ENCODE measurements around the gene SNRPF.
A peak's percentile ranks its signal among the peaks of the same experiment; 100 is the strongest.
"Not testable (repeated sequence)": the region's sequence is repeated elsewhere in the genome, so short reads cannot be mapped to it uniquely, and the experiment has no call there.

The SNRPF gene

DNA sequence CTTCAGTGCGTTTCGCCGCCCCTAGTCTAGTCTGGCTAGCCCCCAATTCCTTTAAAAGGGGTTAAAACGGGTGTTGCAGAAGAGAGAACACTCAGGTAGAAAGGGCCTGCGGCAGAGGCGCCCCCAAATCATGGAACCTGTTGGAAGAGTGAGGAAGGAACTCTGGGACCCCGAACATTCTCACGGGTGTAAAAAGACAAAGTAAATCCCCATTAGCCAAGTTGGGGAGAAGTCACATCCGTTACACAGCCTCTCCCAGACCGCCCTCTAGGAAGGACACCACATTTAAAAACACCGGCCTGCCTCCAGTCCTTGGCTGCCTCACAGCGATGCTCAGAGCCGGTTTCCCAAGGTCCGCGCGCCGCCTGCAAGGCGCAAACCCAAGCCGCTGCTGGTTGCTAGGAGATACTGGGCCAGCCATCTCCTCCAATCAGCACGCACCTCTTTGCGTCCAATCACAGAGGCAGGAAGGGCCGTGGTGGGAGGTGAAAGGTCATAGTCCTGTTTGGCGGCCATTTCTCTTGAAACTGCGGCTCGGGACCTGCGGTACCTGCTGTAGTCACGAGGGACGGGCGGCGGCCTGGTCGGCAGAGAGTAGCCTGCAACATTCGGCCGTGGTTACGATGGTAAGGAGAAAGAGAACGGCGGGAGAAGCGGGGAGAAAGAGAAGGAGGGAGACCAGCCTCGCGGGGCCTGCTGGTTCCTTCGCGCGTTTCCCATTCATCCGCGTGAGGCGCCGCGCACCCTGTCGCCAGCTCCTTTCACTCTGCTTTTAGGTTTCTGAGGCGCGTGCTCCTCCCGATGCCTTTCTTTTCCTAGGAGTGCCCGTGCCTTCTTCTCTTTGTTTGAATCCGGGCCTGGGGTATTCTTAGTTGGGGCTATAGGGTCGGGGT, at the start of gene SNRPF:
Gene SNRPF, plus strand, starts transcription at position 502 of the 893 bp plus-strand sequence. Its CDS starts 122 bp downstream, at position 624.
- peak; percentile 84 to 93 for DNase-seq (ENCODE audit: low read depth in 1 of 2, low spot score in 1 of 2)

DNA sequence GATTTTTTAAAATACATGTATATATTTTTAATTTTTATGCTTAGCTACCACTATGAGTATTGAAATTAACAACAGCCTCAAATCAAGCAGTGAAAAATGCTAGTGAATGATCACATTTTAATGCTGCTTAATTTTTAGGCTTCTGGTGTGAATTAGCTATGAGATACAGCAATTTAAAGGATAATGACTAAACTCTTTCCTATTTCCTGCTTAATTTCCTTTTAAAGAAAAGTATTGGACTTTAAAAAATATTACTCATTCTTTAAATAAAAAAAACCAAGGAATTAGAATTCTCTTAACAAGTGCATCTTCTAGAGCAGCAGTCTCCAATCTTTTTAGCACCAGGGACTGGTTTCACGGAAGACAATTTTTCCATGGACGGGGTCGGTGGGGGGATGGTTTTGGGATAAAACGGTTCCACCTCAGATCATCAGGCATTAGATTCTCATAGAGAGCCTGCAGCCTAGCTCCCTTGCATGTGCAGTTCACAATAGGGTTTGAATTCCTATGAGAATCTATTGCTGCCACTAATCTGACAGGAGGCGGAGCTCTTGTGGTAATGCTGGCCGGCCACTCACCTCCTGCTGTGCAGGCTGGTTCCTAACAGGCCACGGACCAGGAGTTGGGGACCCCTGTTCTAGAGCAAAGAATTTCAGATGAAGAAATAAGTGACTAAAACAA, 49.6 kb upstream of the SNRPF start:
- no peak for DNase-seq (ENCODE audit: low read depth in 1 of 2, low spot score in 1 of 2)

DNA sequence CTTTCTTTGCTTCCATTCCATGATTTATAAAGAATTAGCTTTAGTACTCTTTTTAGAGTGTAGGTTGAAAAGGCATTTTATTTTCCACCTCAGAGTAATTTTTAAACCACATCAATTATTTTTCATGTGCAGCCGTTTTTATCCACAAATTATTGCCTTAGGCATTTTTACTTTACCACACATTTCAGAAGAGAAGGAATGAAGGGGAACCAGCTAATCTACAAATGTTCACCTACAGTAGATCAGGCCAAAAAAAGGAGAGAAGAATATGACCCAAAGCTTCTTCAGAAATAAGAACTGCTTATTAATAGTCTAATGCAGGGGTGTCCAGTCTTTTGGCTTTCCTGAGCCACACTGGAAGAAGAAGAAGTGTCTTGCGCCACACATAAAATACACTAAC, 48.3 kb upstream of the SNRPF start:
- no peak for DNase-seq (ENCODE audit: low read depth in 1 of 2, low spot score in 1 of 2)

- DNase-seq (ENCODE audit: low read depth in 1 of 2, low spot score in 1 of 2) = not testable (repeated sequence)
Measured at GRCh38 chr12:95812155-95812554, 46.6 kb upstream of the SNRPF start.

GRCh38 chr12:95815632-95816212, 43.0 kb upstream of the SNRPF start:
- no peak for DNase-seq (ENCODE audit: low read depth in 1 of 2, low spot score in 1 of 2)

- DNase-seq (ENCODE audit: low read depth in 1 of 2, low spot score in 1 of 2) = no peak
Measured at GRCh38 chr12:95820096-95820703, 38.6 kb upstream of the SNRPF start.

- DNase-seq (ENCODE audit: low read depth in 1 of 2, low spot score in 1 of 2) = no peak
Measured at GRCh38 chr12:95829395-95829794, 29.4 kb upstream of the SNRPF start.

- DNase-seq (ENCODE audit: low read depth in 1 of 2, low spot score in 1 of 2) = no peak
Measured at GRCh38 chr12:95830335-95831089, 28.2 kb upstream of the SNRPF start.

DNA sequence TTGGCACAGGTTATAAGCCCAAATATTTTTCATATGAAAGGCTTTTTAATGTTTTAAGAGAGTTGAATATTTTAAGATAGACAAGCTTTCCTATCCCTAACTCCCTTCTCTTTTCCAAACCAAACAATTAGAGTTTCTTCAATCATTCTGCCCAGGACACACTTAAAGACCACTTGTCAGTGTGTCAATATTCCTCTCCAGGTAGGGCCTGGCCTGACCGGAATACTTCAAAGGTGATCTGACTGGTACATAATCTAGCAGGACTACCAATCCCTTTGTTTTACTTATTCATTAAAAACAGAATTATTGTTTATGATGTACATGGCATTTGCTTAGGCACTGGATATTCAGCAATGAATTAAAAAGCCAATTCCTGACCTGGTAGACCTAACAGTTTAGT, 24.2 kb upstream of the SNRPF start:
- DNase-seq (ENCODE audit: low read depth in 1 of 2, low spot score in 1 of 2) = no peak

GRCh38 chr12:95836185-95836609, 22.6 kb upstream of the SNRPF start:
- no peak for DNase-seq (ENCODE audit: low read depth in 1 of 2, low spot score in 1 of 2)

GRCh38 chr12:95836630-95837239, 22.0 kb upstream of the SNRPF start:
- no peak for DNase-seq (ENCODE audit: low read depth in 1 of 2, low spot score in 1 of 2)

- no peak for DNase-seq (ENCODE audit: low read depth in 1 of 2, low spot score in 1 of 2)
Measured at GRCh38 chr12:95837240-95838038, 21.3 kb upstream of the SNRPF start.

DNA sequence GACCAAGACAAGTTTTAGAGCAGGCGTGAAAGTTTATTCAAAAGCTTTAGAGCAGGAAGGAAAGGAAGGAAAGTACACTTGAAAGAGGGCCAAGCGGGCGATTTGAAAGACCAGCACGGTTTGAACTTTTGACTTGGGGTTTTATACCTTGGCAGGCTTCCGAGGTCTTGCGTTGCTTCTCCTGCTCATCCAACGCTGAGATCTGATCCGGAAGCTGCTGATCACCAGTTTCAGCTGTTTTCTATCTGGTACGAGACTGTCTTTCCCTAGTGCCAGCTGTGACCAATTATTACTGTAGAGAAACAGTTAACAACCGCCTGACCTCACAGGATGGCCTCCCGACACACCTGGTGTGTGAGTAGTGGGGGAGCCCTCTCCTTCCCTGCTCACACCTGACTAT, 20.6 kb upstream of the SNRPF start:
- no peak for DNase-seq (ENCODE audit: low read depth in 1 of 2, low spot score in 1 of 2)

GRCh38 chr12:95842426-95842825, 16.3 kb upstream of the SNRPF start:
- not testable (repeated sequence) for DNase-seq (ENCODE audit: low read depth in 1 of 2, low spot score in 1 of 2)

GRCh38 chr12:95848575-95849388, 10.0 kb upstream of the SNRPF start:
- no peak for DNase-seq (ENCODE audit: low read depth in 1 of 2, low spot score in 1 of 2)

DNA sequence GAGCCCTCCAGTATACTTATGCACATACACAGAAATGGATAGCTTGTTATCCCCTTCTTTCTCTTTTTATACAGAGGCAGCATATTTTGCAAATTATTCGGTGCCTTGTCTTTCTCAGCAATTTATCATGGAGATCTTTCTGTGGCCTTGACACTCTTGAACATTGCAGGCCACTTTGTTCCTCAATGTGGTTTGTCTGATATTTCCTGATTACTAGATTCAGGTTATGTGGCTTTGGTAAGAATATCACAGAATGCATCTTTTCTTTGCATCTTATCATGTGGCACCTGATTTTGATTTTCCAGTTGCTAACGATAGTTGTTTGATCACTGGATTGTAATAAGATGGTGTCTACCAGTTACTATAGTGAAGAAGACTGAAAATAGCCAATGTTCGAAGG, 7.1 kb upstream of the SNRPF start:
- no peak for DNase-seq (ENCODE audit: low read depth in 1 of 2, low spot score in 1 of 2)

- DNase-seq (ENCODE audit: low read depth in 1 of 2, low spot score in 1 of 2) = no peak
Measured at GRCh38 chr12:95852133-95852532, 6.6 kb upstream of the SNRPF start.

DNA sequence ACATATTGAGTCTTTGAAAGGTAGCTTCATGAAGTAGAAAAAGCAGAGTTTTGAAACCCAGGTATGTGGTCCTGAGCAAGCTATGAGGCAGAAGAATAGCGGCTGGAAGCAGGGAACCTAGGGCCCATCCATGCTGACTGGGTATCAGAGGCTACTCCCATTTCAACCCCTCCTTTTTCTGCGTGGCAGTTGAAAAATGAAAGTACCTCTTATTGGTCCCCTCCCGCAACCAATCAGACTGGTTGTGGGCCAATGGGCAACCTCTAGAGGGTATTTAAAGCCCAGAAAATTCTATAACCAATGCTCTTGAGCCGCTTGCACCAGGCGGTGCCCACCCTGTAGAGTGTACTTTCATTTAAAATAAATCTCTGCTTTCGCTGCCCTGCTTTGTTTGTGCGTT, 1.6 kb upstream of the SNRPF start:
- DNase-seq (ENCODE audit: low read depth in 1 of 2, low spot score in 1 of 2) = no peak

DNA sequence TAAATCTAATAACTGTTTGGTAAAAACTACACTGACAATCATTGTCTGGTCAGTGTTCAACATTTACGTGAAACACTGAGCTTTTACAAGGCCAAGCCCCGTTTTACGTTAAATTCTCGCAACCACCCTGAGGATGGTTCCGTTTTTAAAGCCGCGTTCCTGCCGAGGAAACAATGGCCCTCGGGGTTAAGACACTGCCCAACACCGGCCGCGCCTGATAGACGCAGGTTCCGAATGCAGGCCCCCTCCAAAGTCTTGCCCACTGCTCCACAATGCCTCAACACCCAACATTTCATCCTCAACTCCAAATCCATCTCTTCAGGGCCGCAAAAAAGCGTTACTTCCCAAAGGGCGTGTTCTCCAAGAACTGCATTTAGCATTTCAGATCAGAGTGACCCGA, 953 bp upstream of the SNRPF start:
- no peak for DNase-seq (ENCODE audit: low read depth in 1 of 2, low spot score in 1 of 2)

Data from activated CD4-positive, alpha-beta T cell treated with anti-CD3 and anti-CD28 coated beads, Interleukin-2, amount 50 U/mL, for 24 hours (primary cell).